Pons (tissue), 1 donor: ENCODE measurements around the gene HHATL.

Source experiments
- DNase-seq: peaks from one replicate; pipeline ENCODE4 v3.0.0-alpha.2; 2016; ENCODE audit warnings: low spot score

HHATL gene

DNA sequence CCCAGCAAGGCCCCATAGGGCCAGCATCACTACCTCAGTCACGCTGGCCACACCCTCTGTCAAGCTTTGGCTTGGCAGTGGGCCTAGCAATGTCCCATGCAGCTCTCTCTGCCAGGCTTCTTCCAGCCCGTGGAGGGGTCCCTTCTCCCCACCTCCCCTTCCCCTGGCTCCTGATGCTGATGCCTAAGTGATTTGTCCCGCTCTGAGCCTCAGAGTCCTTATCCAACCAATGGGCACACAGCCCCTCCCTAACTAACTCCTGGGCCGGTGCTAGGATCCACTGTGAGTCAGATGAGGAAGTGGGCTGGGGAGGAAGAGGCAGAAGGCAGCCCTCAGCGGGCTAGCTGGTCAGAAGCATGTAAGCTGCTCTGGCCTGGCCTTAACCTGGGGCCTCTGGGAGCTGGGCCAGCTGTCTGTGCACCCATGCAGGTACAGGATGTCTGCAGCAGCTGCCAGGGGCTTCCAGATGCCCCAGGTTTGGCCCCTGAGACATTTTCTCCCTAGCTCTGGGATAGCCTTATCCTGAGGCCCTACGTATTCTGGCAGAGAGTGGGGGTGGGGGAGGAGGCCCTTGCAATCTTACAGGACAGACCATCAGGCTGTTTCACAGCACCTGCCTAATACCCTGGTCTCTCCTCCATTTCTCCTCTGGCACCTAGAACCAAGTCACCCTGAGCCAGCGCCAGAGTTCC lies 49.8 kb downstream of the HHATL start:
- DNase-seq: peak; percentile 78

DNA sequence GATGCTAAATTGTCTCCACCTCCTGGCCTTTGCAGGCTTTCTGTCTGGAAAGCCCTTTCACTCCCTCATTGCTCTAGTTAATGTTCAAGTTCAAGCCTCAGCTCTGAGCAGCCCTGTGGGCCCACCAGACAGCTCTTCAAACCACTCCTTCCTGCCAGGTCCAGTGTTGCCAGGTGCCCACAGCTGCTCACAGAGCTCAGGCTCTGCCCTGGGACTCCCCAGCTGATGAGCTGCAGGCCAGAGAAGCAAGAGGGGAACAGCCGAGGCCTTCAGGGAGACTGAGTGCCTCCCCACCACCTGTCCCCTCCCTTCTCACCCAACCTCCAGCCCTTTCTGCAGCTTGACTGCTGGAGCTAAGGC lies 50.4 kb downstream of the HHATL start:
- no peak for DNase-seq

DNA sequence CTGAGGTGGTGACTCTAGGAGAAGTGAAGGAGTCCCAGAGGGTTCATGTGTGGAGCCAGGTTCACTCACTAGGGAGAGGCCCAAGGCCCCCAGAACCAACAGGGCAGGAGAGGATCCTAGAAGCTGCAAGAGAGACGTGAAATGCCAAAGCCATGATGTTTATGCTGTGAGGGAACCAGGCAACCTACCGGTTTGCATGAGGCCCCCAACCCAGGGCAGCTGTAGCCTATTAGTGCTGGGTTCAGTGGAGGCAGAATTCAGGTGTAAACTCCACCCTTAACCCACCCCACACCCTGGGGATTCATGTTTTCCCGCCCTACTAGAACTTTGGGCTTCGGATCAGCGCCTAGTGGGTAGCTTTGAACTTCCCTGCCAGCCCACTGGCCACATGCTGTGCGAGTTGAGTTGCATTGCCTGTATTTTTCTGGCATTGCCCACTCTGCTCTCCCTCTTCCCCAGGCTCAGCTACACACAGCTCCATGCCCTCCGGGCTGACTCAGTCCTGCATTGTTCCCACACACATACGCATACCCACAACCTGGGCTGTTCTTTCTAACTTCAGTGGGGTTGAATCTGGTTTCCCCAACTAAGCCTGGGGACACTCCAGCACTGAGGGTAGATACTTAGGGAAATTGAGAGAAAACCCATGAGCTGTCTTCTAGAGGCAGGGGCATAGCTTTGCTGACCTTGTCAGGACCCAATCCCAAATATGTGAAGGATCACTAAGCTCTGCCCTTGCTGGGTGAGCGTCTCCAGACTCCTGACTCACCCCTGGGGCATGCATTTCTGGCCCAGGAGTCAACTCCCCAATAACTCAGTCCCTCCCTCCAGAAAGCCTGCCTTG lies 51.1 kb downstream of the HHATL start:
- DNase-seq: no peak

GRCh38 chr3:42649783-42650182 lies 52.8 kb downstream of the HHATL start:
- DNase-seq: no peak

- peak; percentile 39 for DNase-seq
These were observed 53.6 kb downstream of the HHATL start for GRCh38 chr3:42649006-42649405.

DNA sequence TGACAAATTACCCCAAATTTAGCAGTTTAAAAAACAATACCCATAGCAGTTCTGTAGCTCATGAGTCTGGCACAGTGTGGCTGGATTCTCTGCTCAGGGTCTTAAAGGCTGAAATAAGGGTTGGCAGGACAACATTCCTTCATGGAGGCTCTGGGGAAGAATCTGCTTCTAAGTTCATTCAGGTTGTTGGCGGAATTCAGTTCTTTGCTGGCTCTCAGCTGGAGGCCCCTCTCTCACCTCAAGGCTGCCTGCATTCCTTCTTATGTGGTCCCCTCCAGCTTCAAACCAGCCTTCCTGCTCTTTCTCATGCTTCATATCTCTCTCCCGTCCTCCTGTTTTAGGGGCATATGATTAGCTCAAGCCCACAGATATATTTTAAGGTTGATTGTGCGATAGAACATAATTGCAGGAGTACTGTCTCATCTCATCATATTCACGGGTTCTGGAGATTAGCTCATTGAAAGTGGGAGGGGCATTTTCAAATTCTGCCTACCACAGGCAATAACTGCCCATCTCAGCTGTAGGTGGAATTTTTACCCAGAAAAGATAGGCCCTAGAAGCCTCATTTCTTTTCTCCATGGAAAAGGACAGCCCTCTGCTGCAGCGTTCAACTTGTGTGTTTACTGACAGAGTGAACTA lies 54.7 kb downstream of the HHATL start:
- no peak for DNase-seq
